IPS-NIHi7 (cell line): ENCODE measurements around the gene ILK.

Source experiments
- DNase-seq: peaks from one replicate; pipeline ENCODE4 v3.0.0; 2012; ENCODE audit warnings: mixed read lengths; ENCODE audit errors: extremely low spot score

The ILK gene

GRCh38 chr11:6621711-6622211, 18.2 kb downstream of the ILK start:
- DNase-seq: no peak

GRCh38 chr11:6622261-6623171, 18.9 kb downstream of the ILK start:
- DNase-seq: no peak

- DNase-seq: no peak
These were observed 20.1 kb downstream of the ILK start for GRCh38 chr11:6623391-6624363.

GRCh38 chr11:6625156-6625831, 21.7 kb downstream of the ILK start:
- DNase-seq: no peak

GRCh38 chr11:6625832-6626420, 22.4 kb downstream of the ILK start:
- no peak for DNase-seq

- no peak for DNase-seq
These were observed 23.6 kb downstream of the ILK start for GRCh38 chr11:6626971-6627761.

- no peak for DNase-seq
These were observed 24.2 kb downstream of the ILK start for GRCh38 chr11:6627762-6628241.

- DNase-seq: no peak
These were observed 25.0 kb downstream of the ILK start for GRCh38 chr11:6628526-6628925.

- no peak for DNase-seq
These were observed 26.0 kb downstream of the ILK start for GRCh38 chr11:6629573-6629891.

- DNase-seq: peak; percentile 81
These were observed 26.5 kb downstream of the ILK start for GRCh38 chr11:6629892-6630631.

GRCh38 chr11:6630632-6631291, 27.2 kb downstream of the ILK start:
- DNase-seq: peak; percentile 45

GRCh38 chr11:6631361-6631890, 27.9 kb downstream of the ILK start:
- DNase-seq: no peak

- no peak for DNase-seq
These were observed 28.8 kb downstream of the ILK start for GRCh38 chr11:6632116-6633073.

- DNase-seq: no peak
These were observed 30.1 kb downstream of the ILK start for GRCh38 chr11:6633422-6634408.

- DNase-seq: no peak
These were observed 31.0 kb downstream of the ILK start for GRCh38 chr11:6634534-6634933.

- no peak for DNase-seq
These were observed 31.7 kb downstream of the ILK start for GRCh38 chr11:6635082-6635932.
